Renal cortex interstitium (tissue), 15 donors: Measurements from ENCODE around the gene RELT. TPM values are rescaled to one million over a fixed set of nuclear protein-coding genes. Genes with fewer than 3 reads are reported as not detected.
A peak's percentile ranks its signal among the peaks of the same experiment; 100 is the strongest.

Source experiments
- DNase-seq, 11 donors: peaks; one replicate each; pipeline ENCODE4 v3.0.0-alpha.2; 2013; ENCODE audit warnings: low read depth in 9 of 11, low spot score in 4 of 11; ENCODE audit errors: extremely low read depth in 1 of 11
- long read RNA-seq, 16 experiments: transcript quantifications; one replicate each; lab custom pipeline, GENCODE V29; 2026
- polyA plus RNA-seq, 3 donors: library from polyadenylated mRNA; unstranded; fragments of 120-200 nt; gene quantifications; one replicate each; pipeline ENCODE4 v1.2.1, GENCODE V29; 2013; ENCODE audit not compliant: insufficient read length in 3 of 3

The RELT gene
- polyA plus RNA-seq = 1 to 10 TPM; 2.2 to 4.7 (median 4.2) TPM
- long read RNA-seq, donor 1, partial matches to known transcripts = 0 of 2 reads
- long read RNA-seq, donor 1, other reads (novel, unspliced or antisense) = 0 of 2 reads
- long read RNA-seq, donor 2, partial matches to known transcripts = 0 of 2 reads
- long read RNA-seq, donor 2, other reads (novel, unspliced or antisense) = 0 of 2 reads
- long read RNA-seq, donor 3 = 0 reads
- long read RNA-seq, donor 4 = 0 reads
- long read RNA-seq, donor 5 = 0 reads
- long read RNA-seq, donor 6, partial matches to known transcripts = 0 of 2 reads
- long read RNA-seq, donor 6, other reads (novel, unspliced or antisense) = 0 of 2 reads
- long read RNA-seq, donor 7, partial matches to known transcripts = 0 of 2 reads
- long read RNA-seq, donor 7, other reads (novel, unspliced or antisense) = 0 of 2 reads
- long read RNA-seq, donor 8, partial matches to known transcripts = 0 of 2 reads
- long read RNA-seq, donor 8, other reads (novel, unspliced or antisense) = 0 of 2 reads
- long read RNA-seq, donor 9, partial matches to known transcripts = 0 of 1 reads
- long read RNA-seq, donor 9, other reads (novel, unspliced or antisense) = 0 of 1 reads
- long read RNA-seq, donor 10, partial matches to known transcripts = 0 of 1 reads
- long read RNA-seq, donor 10, other reads (novel, unspliced or antisense) = 0 of 1 reads
- long read RNA-seq, donor 11 = 0 reads
- long read RNA-seq, donor 12, partial matches to known transcripts = 0 of 1 reads
- long read RNA-seq, donor 12, other reads (novel, unspliced or antisense) = 0 of 1 reads
- long read RNA-seq, donor 13 = 0 reads
- long read RNA-seq, donor 14, partial matches to known transcripts = 0 of 1 reads
- long read RNA-seq, donor 14, other reads (novel, unspliced or antisense) = 0 of 1 reads
- long read RNA-seq, donor 15 = 0 reads
- long read RNA-seq, donor 16, partial matches to known transcripts = 0 of 4 reads
- long read RNA-seq, donor 16, other reads (novel, unspliced or antisense) = 0 of 4 reads

GRCh38 chr11:73376160-73376802 is at the start of gene RELT:
Gene RELT (plus strand): TSS chr11:73376399. CDS start chr11:73389137, 12,738 bp downstream.
- peak; percentile 73 to 90 (median 86) for DNase-seq

GRCh38 chr11:73326929-73327811 is 49.0 kb upstream of the RELT start:
- no peak for DNase-seq

- no peak for DNase-seq
Measured at GRCh38 chr11:73327812-73328364, 48.3 kb upstream of the RELT start.

- no peak for DNase-seq
Measured at GRCh38 chr11:73330569-73331093, 45.6 kb upstream of the RELT start.

GRCh38 chr11:73331138-73331916 is 44.9 kb upstream of the RELT start:
- peak in 3 of 11 donors; percentile 84 to 91 (median 84) for DNase-seq

- DNase-seq = no peak
Measured at GRCh38 chr11:73333173-73333572, 43.0 kb upstream of the RELT start.

GRCh38 chr11:73333640-73334383 is 42.4 kb upstream of the RELT start:
- no peak for DNase-seq

- no peak for DNase-seq
Measured at GRCh38 chr11:73334384-73335203, 41.6 kb upstream of the RELT start.

GRCh38 chr11:73335204-73335923 is 40.8 kb upstream of the RELT start:
- DNase-seq = peak in 9 of 11 donors; percentile 78 to 89 (median 83)

GRCh38 chr11:73337846-73338245 is 38.4 kb upstream of the RELT start:
- DNase-seq = no peak

- DNase-seq = no peak
Measured at GRCh38 chr11:73338279-73338678, 37.9 kb upstream of the RELT start.

GRCh38 chr11:73340164-73340563 is 36.0 kb upstream of the RELT start:
- no peak for DNase-seq

GRCh38 chr11:73342633-73343032 is 33.6 kb upstream of the RELT start:
- no peak for DNase-seq

- DNase-seq = no peak
Measured at GRCh38 chr11:73343076-73343873, 32.9 kb upstream of the RELT start.
